Sigmoid colon (tissue), 4 donors: ENCODE measurements around the gene RARG.

Experiments used
- EP300 ChIP-seq, 4 donors: sonication (generic); formaldehyde crosslinking; IDR thresholded peaks; one replicate each; pipeline ENCODE4 v1.6.1; 2017; ENCODE audit warnings: antibody characterized with exemption in 4 of 4
- POLR2A ChIP-seq, 2 donors: fragments of 450-650 bp; IDR thresholded peaks; one replicate each; pipeline ENCODE4 v1.6.1; 2016; ENCODE audit warnings: antibody characterized with exemption in 2 of 2, mild to moderate bottlenecking in 2 of 2, moderate library complexity in 2 of 2
- POLR2AphosphoS5 ChIP-seq, 4 donors: sonication (generic); formaldehyde crosslinking; IDR thresholded peaks; one replicate each; pipeline ENCODE4 v1.6.1; 2017; ENCODE audit warnings: antibody characterized with exemption in 4 of 4
- TF ChIP-seq, protein P1 (sequence below), 4 experiments: fragments of 450-650 bp in 3 of 4; fragments of 200-600 bp in 1 of 4; IDR thresholded peaks; one replicate each; pipeline ENCODE4 v1.5.1; 2016 to 2019; ENCODE audit warnings: antibody characterized with exemption in 4 of 4, mild to moderate bottlenecking in 3 of 4, moderate library complexity in 2 of 4

DNA sequence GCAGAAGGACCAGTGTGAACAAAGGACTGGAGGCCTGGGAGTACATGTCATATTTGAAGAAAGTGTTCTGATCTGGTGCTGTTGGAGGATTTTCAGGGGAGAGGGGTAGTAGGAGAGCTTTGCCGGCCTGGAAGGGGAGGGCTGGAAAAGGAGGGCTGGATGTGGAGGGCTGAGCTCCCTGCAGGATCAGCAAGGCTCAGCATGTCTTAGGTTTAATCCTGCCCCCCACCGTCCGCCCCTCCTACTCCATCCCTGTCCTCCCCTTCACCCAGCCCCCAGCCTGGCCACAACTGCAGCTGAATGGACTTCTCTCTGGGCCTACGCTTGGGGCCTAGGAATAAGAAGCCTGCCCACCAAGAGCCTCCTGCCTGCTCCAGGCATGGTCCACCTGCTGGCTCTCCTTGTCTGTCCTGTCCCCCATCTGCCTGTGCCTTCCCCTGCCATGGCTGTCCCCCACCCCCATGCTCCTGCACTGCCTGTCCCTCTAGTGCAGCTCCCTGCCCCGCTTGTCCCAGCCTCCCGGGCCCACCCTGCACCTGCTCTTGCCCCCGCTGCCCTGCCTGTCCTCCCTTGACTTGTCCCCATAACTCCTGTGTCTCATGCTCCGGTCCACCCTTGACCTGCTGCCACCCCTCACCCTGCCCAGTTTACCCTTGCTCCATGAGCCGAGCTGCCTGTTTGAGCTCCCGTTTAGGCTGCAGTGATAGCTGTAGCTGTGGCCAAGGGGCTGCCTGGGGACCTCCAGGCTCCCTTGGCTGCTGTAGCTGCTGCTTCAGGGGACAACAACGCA, 9.8 kb upstream of the RARG start:
- TF ChIP-seq, protein P1, sequence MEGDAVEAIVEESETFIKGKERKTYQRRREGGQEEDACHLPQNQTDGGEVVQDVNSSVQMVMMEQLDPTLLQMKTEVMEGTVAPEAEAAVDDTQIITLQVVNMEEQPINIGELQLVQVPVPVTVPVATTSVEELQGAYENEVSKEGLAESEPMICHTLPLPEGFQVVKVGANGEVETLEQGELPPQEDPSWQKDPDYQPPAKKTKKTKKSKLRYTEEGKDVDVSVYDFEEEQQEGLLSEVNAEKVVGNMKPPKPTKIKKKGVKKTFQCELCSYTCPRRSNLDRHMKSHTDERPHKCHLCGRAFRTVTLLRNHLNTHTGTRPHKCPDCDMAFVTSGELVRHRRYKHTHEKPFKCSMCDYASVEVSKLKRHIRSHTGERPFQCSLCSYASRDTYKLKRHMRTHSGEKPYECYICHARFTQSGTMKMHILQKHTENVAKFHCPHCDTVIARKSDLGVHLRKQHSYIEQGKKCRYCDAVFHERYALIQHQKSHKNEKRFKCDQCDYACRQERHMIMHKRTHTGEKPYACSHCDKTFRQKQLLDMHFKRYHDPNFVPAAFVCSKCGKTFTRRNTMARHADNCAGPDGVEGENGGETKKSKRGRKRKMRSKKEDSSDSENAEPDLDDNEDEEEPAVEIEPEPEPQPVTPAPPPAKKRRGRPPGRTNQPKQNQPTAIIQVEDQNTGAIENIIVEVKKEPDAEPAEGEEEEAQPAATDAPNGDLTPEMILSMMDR (IDR thresholded peaks at IDR 0.05), result no peak
- TF ChIP-seq POLR2AphosphoS5 (IDR thresholded peaks at IDR 0.05), result no peak
- no peak for TF ChIP-seq POLR2A (IDR thresholded peaks at IDR 0.05)
- TF ChIP-seq EP300 (IDR thresholded peaks at IDR 0.05), result no peak
